K562 (cell line): ENCODE results near the gene NINJ2. TPM values are rescaled to one million over a fixed set of nuclear protein-coding genes. Genes with fewer than 3 reads are reported as not detected.

ENCODE experiments used
- BACH1 ChIP-seq: fragments of 200-800 bp; sonication (Bioruptor generic); IDR thresholded peaks from 2 replicates; pipeline ENCODE4 v1.6.1; 2016; ENCODE audit warnings: missing genetic modification characterization, missing compliant biosample characterization
- CBX3 ChIP-seq, 2 experiments: IDR thresholded peaks; 1 replicate in 1 of 2; 2 replicates in 1 of 2; pipeline ENCODE4 v1.6.1; 2012; ENCODE audit warnings: inconsistent platforms in 2 of 2, low read length in 2 of 2, borderline replicate concordance in 1 of 2, control low read depth in 1 of 2
- CEBPG ChIP-seq, 3 experiments: fragments of 200-800 bp in 1 of 3; sonication (Bioruptor generic) in 1 of 3; sonication (generic) in 1 of 3; formaldehyde crosslinking in 1 of 3; IDR thresholded peaks in 2 of 3; conservative IDR thresholded peaks in 1 of 3; 2 replicates each; pipeline versions ENCODE4 v1.6.1 to v1.8.0; 2016 to 2022; ENCODE audit warnings: missing compliant biosample characterization in 2 of 3, missing genetic modification characterization in 2 of 3, mild to moderate bottlenecking in 1 of 3, missing genetic modification reagents in 1 of 3
- CREBBP ChIP-seq: IDR thresholded peaks from one replicate; pipeline ENCODE4 v1.6.1; 2012; ENCODE audit warnings: low read depth, mild to moderate bottlenecking, control low read depth, inconsistent platforms, low read length
- FUS ChIP-seq: fragments of 200-400 bp; formaldehyde crosslinking; optimal IDR thresholded peaks from 2 replicates; pipeline ENCODE3; 2017; ENCODE audit warnings: low read depth, low read length
- GATAD2A ChIP-seq: fragments of 450-650 bp; IDR thresholded peaks from 2 replicates; pipeline ENCODE4 v1.6.1; 2017
- PTBP1 ChIP-seq: fragments of 200-400 bp; formaldehyde crosslinking; IDR thresholded peaks from 2 replicates; pipeline ENCODE4 v1.6.1; 2017; ENCODE audit warnings: low read depth, low read length
- PYGO2 ChIP-seq: fragments of 450-650 bp; IDR thresholded peaks from 2 replicates; pipeline ENCODE4 v1.6.1; 2016; ENCODE audit warnings: mild to moderate bottlenecking, missing genetic modification characterization, moderate library complexity, missing compliant biosample characterization
- SIN3B ChIP-seq: fragments of 450-650 bp; IDR thresholded peaks from 2 replicates; pipeline ENCODE4 v1.6.1; 2017; ENCODE audit warnings: low read depth, mild to moderate bottlenecking, moderate library complexity
- ZNF133 ChIP-seq: fragments of 250-450 bp; sonication (Bioruptor Pico); IDR thresholded peaks from 2 replicates; pipeline ENCODE4 v1.4.0; 2020; ENCODE audit warnings: mild to moderate bottlenecking
- polyA plus RNA-seq, 8 experiments: library from polyadenylated mRNA; depleted of rRNA in 4 of 8; stranded (reverse) in 5 of 8; unstranded in 3 of 8; fragments of >200 nt; fragmentation: Nextera tagmentation in 2 of 8; fragmentation: Illumina TruSeq in 1 of 8; extraction: Ambion mirVana in 2 of 8; extraction: Trizol in 1 of 8; gene quantifications; 2 replicates each; pipeline versions ENCODE4 v1.2.1 to v1.2.3, GENCODE V29; 2011 to 2014; ENCODE audit warnings: inconsistent platforms in 1 of 8, missing spikeins in 1 of 8
- total RNA-seq, 7 experiments: library from RNA; depleted of rRNA in 6 of 7; stranded (reverse); fragments of >200 nt in 6 of 7; fragmentation: Illumina TruSeq in 2 of 7; extraction: Trizol in 2 of 7; gene quantifications; 2 replicates each; pipeline versions ENCODE4 v1.2.1 to v1.2.3, GENCODE V29; 2011 to 2021; ENCODE audit warnings: low replicate concordance in 1 of 7
- TF ChIP-seq, protein P1 (sequence below): fragments of 450-650 bp; conservative IDR thresholded peaks from 2 replicates; pipeline ENCODE4 v1.6.1; 2016; ENCODE audit warnings: missing genetic modification characterization, low read depth, mild to moderate bottlenecking, missing compliant biosample characterization, moderate library complexity
- TF ChIP-seq, protein P2 (sequence below): IDR thresholded peaks from 2 replicates; pipeline ENCODE4 v1.6.1; 2012; ENCODE audit warnings: low read depth, low read length, improper control_type of control experiment, borderline replicate concordance
- TF ChIP-seq, protein P3 (sequence below), 2 experiments: fragments of 200-800 bp in 1 of 2; sonication (Bioruptor generic) in 1 of 2; sonication (generic) in 1 of 2; formaldehyde crosslinking in 1 of 2; IDR thresholded peaks in 1 of 2; conservative IDR thresholded peaks in 1 of 2; 2 replicates each; pipeline versions ENCODE4 v1.5.0 to v1.6.1; 2016 to 2020; ENCODE audit warnings: missing compliant biosample characterization in 1 of 2, missing genetic modification characterization in 1 of 2, missing genetic modification reagents in 1 of 2
- TF ChIP-seq, protein P4 (sequence below), 2 experiments: fragments of 150-350 bp in 1 of 2; IDR thresholded peaks; 2 replicates each; pipeline ENCODE4 v1.6.1; 2012 to 2016; ENCODE audit warnings: low read depth in 2 of 2, low read length in 2 of 2, mild to moderate bottlenecking in 1 of 2, moderate library complexity in 1 of 2
- TF ChIP-seq, protein P5 (sequence below): fragments of 450-650 bp; formaldehyde crosslinking; IDR thresholded peaks from 2 replicates; pipeline ENCODE4 v1.4.0; 2020; ENCODE audit warnings: mild to moderate bottlenecking

Gene NINJ2
- total and polyA plus RNA-seq, 9 of the 15 experiments (the other 6 are each of a cell fraction or from before 2014, with no cell fraction given), result 2.6 to 16.0 (median 4.5) TPM

DNA sequence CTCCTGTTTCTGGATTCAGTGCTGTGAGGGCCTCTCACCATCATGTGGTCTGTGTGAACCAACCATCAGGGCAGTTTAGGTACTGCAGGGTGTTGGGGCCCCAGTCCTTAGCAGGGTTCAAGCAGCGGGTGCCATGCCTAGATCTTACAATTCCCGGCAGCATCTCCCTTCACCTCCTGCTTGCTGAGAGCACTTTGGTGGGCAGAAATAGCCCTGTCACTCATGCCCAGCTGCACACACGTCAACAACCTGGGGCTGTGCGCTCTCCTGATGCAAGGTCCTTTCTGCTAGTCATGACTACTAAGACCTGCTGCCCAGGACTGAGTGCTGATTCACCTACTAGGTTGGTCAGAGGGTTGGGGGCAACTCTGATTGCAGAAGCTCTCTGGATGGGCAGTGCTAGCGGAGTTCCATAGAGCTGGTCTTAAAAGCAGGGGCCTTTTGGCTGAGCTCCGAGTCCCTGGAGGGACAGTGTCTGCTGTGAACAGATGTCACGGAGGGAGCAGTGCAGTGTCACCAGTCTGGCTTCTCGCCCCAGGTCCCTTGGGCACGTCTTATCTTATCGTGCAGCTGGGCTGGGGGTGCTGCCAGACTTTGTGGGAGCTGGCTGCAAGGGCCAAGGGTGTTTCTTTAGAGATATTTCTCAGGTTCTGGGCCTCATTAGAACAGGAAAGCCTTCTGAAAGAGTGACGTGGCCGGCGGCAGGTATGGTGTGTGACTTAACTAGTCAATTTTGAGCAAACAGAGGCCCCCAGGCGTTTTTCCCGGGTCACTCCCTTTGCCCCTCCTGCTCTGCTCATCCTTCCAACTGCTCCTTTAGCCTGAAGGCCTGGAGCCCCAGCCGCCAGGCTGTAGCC is 71.8 kb downstream of the NINJ2 start (continued):
- TF ChIP-seq, protein P1, sequence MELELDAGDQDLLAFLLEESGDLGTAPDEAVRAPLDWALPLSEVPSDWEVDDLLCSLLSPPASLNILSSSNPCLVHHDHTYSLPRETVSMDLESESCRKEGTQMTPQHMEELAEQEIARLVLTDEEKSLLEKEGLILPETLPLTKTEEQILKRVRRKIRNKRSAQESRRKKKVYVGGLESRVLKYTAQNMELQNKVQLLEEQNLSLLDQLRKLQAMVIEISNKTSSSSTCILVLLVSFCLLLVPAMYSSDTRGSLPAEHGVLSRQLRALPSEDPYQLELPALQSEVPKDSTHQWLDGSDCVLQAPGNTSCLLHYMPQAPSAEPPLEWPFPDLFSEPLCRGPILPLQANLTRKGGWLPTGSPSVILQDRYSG (tag), result peak; percentile 76; the same call in 1 of the 2 replicates
- TF ChIP-seq, protein P2, sequence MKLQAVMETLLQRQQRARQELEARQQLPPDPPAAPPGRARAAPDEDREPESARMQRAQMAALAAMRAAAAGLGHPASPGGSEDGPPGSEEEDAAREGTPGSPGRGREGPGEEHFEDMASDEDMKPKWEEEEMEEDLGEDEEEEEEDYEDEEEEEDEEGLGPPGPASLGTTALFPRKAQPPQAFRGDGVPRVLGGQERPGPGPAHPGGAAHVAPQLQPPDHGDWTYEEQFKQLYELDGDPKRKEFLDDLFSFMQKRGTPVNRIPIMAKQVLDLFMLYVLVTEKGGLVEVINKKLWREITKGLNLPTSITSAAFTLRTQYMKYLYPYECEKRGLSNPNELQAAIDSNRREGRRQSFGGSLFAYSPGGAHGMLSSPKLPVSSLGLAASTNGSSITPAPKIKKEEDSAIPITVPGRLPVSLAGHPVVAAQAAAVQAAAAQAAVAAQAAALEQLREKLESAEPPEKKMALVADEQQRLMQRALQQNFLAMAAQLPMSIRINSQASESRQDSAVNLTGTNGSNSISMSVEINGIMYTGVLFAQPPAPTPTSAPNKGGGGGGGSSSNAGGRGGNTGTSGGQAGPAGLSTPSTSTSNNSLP, result no peak
- no peak for TF ChIP-seq ZNF133 (CRISPR knock-in tag)
- no peak for TF ChIP-seq GATAD2A
- peak; percentile 73; the same call in 1 of the 2 replicates for TF ChIP-seq PYGO2 (tag)
- no peak for TF ChIP-seq FUS
- TF ChIP-seq, protein P3, sequence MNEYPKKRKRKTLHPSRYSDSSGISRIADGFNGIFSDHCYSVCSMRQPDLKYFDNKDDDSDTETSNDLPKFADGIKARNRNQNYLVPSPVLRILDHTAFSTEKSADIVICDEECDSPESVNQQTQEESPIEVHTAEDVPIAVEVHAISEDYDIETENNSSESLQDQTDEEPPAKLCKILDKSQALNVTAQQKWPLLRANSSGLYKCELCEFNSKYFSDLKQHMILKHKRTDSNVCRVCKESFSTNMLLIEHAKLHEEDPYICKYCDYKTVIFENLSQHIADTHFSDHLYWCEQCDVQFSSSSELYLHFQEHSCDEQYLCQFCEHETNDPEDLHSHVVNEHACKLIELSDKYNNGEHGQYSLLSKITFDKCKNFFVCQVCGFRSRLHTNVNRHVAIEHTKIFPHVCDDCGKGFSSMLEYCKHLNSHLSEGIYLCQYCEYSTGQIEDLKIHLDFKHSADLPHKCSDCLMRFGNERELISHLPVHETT (CRISPR knock-in tag; conservative IDR thresholded peaks at IDR 0.05 in 1 of 2, IDR thresholded peaks at IDR 0.05 in 1 of 2), result peak in 1 of 2 experiments; percentile 90; a peak in 2 of 4 replicates
- TF ChIP-seq CREBBP, result no peak
- no peak for TF ChIP-seq CBX3 (IDR thresholded peaks at IDR 0.05; ENCODE audit: borderline replicate concordance in 1 of 2, low read length in 2 of 2)
- TF ChIP-seq BACH1, result peak; percentile 68
- TF ChIP-seq, protein P4, sequence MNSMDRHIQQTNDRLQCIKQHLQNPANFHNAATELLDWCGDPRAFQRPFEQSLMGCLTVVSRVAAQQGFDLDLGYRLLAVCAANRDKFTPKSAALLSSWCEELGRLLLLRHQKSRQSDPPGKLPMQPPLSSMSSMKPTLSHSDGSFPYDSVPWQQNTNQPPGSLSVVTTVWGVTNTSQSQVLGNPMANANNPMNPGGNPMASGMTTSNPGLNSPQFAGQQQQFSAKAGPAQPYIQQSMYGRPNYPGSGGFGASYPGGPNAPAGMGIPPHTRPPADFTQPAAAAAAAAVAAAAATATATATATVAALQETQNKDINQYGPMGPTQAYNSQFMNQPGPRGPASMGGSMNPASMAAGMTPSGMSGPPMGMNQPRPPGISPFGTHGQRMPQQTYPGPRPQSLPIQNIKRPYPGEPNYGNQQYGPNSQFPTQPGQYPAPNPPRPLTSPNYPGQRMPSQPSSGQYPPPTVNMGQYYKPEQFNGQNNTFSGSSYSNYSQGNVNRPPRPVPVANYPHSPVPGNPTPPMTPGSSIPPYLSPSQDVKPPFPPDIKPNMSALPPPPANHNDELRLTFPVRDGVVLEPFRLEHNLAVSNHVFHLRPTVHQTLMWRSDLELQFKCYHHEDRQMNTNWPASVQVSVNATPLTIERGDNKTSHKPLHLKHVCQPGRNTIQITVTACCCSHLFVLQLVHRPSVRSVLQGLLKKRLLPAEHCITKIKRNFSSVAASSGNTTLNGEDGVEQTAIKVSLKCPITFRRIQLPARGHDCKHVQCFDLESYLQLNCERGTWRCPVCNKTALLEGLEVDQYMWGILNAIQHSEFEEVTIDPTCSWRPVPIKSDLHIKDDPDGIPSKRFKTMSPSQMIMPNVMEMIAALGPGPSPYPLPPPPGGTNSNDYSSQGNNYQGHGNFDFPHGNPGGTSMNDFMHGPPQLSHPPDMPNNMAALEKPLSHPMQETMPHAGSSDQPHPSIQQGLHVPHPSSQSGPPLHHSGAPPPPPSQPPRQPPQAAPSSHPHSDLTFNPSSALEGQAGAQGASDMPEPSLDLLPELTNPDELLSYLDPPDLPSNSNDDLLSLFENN (IDR thresholded peaks at IDR 0.05; ENCODE audit: low read depth in 2 of 2, low read length in 2 of 2), result peak in 1 of 2 experiments; percentile 96; a peak in 2 of 4 replicates
- no peak for TF ChIP-seq SIN3B
- TF ChIP-seq, protein P5, sequence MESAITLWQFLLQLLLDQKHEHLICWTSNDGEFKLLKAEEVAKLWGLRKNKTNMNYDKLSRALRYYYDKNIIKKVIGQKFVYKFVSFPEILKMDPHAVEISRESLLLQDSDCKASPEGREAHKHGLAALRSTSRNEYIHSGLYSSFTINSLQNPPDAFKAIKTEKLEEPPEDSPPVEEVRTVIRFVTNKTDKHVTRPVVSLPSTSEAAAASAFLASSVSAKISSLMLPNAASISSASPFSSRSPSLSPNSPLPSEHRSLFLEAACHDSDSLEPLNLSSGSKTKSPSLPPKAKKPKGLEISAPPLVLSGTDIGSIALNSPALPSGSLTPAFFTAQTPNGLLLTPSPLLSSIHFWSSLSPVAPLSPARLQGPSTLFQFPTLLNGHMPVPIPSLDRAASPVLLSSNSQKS (CRISPR knock-in tag), result no peak
- peak; percentile 43; the same call in 1 of the 2 replicates for TF ChIP-seq CEBPG (CRISPR knock-in tag; IDR thresholded peaks at IDR 0.05)
- no peak for TF ChIP-seq CEBPG (tag; conservative IDR thresholded peaks at IDR 0.05 in 1 of 2, IDR thresholded peaks at IDR 0.05 in 1 of 2)
- 0 out of 2 replicates have a peak, but pooled peaks have one; percentile 46 for TF ChIP-seq PTBP1
